RWPE1 (cell line): ENCODE results near the gene DSG3.
A peak's percentile ranks its signal among the peaks of the same experiment; 100 is the strongest.

ENCODE experiments used
- CTCF ChIA-PET: fragments of 350-600 bp; sonication (Branson Sonifier 250); formaldehyde crosslinking; extraction: SDS; loops from one replicate; lab custom pipeline; 2021; lab: Yijun Ruan, JAX
- POLR2A ChIA-PET: fragments of 400-600 bp; formaldehyde crosslinking; extraction: SDS; loops from one replicate; lab custom pipeline; 2020; ENCODE audit warnings: antibody characterized with exemption; ENCODE audit not compliant: low non-redundant PET; lab: Yijun Ruan, JAX
- DNase-seq: peaks from one replicate; pipeline ENCODE4 v3.0.0; 2012; ENCODE audit warnings: low spot score
- H3K27ac ChIP-seq: fragments of 450-650 bp; 2 replicates; pipeline ENCODE4 v1.5.1; 2017
- TF ChIP-seq, protein P1 (sequence below): fragments of 450-650 bp; conservative IDR thresholded peaks from 2 replicates; pipeline ENCODE4 v1.5.1; 2017; ENCODE audit warnings: low read depth, mild to moderate bottlenecking

Gene DSG3

DNA sequence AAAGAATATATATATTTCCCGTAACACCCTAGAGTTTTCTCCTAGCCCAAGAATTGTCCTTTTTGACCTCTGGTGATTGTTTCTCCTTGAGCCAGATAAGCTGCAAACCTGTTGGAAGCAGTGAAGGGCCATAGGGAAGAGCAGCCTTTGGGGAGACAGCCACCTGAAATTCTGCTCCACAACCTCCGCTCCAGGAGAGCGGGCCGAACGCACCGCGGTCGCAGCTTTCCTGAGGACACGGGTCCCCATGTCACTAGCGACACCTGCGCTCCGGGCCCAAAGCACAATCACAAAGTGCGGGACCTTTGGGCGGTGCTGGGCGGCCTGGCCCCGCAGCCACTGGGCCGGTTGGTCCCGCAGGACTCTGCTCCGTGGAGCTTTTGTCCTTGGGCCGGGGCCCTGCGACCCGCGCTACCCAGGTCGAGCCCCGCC lies 49.9 kb downstream of the DSG3 start:
- ChIA-PET POLR2A (no interaction called here), CTCF (interaction anchor here (1.0 kb wide), 1 partner anchor 73 kb away, joined by 4 read pairs; no protein-coding TSS in a partner anchor)
- peak overlapping the region; percentile 95 for H3K27ac ChIP-seq
- DNase-seq: no peak
- TF ChIP-seq, protein P1, sequence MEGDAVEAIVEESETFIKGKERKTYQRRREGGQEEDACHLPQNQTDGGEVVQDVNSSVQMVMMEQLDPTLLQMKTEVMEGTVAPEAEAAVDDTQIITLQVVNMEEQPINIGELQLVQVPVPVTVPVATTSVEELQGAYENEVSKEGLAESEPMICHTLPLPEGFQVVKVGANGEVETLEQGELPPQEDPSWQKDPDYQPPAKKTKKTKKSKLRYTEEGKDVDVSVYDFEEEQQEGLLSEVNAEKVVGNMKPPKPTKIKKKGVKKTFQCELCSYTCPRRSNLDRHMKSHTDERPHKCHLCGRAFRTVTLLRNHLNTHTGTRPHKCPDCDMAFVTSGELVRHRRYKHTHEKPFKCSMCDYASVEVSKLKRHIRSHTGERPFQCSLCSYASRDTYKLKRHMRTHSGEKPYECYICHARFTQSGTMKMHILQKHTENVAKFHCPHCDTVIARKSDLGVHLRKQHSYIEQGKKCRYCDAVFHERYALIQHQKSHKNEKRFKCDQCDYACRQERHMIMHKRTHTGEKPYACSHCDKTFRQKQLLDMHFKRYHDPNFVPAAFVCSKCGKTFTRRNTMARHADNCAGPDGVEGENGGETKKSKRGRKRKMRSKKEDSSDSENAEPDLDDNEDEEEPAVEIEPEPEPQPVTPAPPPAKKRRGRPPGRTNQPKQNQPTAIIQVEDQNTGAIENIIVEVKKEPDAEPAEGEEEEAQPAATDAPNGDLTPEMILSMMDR: no peak

DNA sequence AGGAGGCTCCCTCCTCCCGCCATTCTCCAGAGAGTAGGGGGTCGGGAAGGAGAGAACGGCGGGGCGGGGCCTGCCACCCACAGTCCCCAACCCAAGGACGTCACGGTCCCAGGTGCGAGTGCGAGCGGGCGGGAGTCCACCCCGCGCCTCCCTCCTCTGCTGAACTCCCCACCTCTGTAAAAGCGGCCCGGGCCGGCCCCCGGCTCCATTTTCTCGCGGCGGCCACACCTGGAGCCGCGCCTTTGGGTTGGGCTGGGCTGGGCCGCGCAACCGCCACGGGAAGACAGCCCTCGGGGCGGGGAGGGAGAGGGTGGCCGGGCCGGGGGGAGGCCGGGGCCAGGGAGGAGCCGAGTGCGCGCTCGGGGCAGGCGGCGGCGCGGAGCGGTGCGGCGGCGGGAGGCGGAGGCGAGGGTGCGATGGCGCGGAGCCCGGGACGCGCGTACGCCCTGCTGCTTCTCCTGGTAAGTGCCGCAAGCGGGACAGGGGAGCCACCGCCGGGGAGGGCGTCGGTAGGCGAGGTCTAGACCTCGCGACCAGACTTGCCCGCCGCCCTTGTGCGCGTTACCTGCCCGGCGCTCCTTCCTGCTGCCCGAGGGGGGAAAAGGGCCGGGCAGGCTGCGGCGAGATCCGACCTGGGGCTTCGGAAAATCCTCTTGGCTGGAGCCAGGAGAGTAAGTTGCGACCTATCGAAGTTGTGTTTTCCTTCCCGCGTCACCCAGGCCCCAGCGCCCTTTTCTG lies 50.5 kb downstream of the DSG3 start, which contains the start of gene DSG2:
DSG2 (plus strand) TSS at position 342 of the 738 bp plus-strand sequence; CDS start at position 417, 75 bp downstream.
- DNase-seq: peak; percentile 77

DNA sequence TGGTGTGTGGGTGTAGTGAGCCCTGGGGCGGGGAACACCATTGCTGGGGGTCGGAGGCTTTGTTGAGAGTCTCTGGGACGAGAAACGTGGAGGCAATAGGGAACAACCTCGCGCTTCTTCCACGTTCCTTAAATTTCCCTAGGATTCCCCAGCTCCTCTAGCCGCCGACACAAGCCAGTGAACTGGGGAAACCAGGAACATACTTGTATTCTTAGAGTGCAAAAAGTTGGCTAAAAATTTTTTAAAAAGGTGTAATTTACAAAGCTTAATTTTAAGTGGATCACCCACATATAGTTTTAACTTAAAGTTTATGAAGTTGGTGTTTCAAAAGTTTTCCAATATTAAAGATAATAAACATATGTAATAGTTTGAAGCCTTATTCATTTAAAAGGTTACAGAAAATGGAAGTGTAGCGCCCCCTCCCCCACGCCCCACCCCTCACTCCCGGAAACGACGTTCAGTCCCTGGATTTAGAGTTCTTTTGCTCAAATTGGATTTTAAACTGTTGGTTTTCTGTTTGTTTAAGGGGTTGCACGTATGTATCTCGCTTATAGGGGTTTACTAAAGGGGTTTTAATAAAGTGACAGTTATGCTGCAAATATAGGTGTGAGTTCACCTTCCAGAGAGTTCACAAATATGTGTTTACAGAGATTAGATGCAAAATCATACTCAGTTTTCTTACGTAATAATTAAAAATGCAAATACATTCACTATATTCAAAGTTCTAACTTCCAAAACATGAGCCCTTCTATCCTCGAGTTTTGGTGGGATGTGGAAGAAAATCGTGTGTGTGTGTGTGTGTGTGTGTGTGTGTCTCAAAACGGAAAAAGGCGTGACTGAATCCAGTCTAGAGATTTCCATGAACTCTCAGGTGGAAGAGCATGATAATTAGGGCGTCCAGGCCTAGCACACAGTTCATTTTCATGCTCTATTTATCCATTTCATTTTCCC lies 51.3 kb downstream of the DSG3 start:
- POLR2A ChIA-PET: no interaction called here
- no peak for DNase-seq
- peak overlapping the region; percentile 95 for H3K27ac ChIP-seq

More for the DNA sequence above, 50.5 kb downstream of the DSG3 start, which contains the start of gene DSG2:
- H3K27ac ChIP-seq: peak within 1 kb of the TSS; percentile 95
- TF ChIP-seq, protein P1: no peak
- ChIA-PET CTCF (interaction anchor here (1.0 kb wide), 1 partner anchor 74 kb away, joined by 4 read pairs; no protein-coding TSS in a partner anchor), POLR2A (no interaction called here)

DNA sequence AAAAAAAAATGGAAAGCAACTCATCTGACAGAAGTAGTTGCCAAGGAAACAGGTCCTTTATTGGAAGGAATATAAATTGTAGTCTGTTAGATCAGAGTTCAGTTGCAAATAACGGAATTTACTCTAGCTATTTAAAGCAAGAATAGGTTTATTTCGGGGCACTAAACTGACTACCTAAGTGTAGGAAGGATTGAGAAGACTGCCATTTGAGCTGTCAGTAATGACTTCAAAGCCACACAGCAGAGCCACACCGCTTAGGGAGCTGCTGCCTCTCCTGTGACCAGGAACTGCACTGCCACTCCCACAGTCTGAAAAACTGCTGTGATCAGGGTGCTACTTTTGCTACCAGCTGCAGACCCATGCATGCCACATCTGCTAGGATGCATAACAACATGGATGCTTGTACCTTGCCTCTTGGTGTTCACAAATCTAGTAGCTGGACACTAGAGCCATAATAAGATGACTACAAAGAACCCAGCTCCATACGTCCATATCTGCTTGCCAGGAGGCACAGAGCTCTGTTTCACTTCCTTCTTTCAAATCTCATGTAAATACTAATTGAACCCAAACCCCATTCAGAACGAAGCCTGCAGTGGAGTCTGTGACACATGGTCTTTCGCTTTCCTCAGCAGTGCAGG lies 52.6 kb downstream of the DSG3 start:
- TF ChIP-seq, protein P1: no peak
- 0 out of 2 replicates have a peak overlapping the region, but pooled peaks have one; percentile 22 for H3K27ac ChIP-seq
- DNase-seq: no peak
- ChIA-PET POLR2A (interaction anchor here (0.7 kb wide), 2 partner anchors 22 to 423 kb away, joined by 3 to 10 read pairs; no protein-coding TSS in a partner anchor), CTCF (interaction anchor here (0.6 to 0.7 kb wide), 3 partner anchors 42 to 487 kb away, joined by 3 to 6 read pairs (median 5); no protein-coding TSS in a partner anchor)

More for the DNA sequence above, 51.3 kb downstream of the DSG3 start:
- TF ChIP-seq, protein P1: no peak
- CTCF ChIA-PET: no interaction called here

DNA sequence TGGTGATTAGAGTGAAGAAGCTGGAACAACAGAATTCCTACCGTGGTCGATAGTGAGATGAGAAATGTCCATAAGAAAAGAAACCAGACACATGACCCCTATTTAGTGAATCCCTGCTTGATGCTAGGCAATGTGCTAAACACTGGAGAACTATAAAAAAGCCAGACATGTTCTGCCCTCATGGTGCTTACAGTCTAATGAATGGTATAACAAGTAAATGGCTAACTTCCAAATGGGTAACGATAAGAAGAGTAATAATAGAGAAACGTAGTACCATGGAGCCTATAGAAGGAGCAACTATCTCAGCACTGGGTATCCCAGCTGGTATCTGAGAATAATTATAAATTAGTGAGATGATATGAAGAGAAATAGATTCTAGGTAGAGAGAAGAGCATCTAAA lies 55.5 kb downstream of the DSG3 start:
- ChIA-PET POLR2A (no interaction called here), CTCF (no interaction called here)
- DNase-seq: no peak
- no peak overlapping the region for H3K27ac ChIP-seq
- TF ChIP-seq, protein P1: no peak
